K562 (cell line): ENCODE measurements around the gene PHLDB3. TPM values are rescaled to one million over a fixed set of nuclear protein-coding genes. Genes with fewer than 3 reads are reported as not detected.

Experiments
- DACH1 ChIP-seq: fragments of 450-650 bp; IDR thresholded peaks from 2 replicates; pipeline ENCODE4 v1.6.1; 2018; ENCODE audit not compliant: partially characterized antibody
- IRF9 ChIP-seq: fragments of 450-650 bp; IDR thresholded peaks from 2 replicates; pipeline ENCODE4 v1.6.1; 2016; ENCODE audit warnings: missing biosample characterization, missing genetic modification characterization
- KDM5B ChIP-seq: fragments of 200-600 bp; sonication (generic); IDR thresholded peaks from 2 replicates; pipeline ENCODE4 v1.6.1; 2012; ENCODE audit warnings: low read depth, mild to moderate bottlenecking, moderate library complexity, low read length, control low read depth, inconsistent platforms; ENCODE audit not compliant: insufficient replicate concordance
- KLF10 ChIP-seq: fragments of 250-450 bp; sonication (Bioruptor Pico); IDR thresholded peaks from 2 replicates; pipeline ENCODE4 v1.6.1; 2021; ENCODE audit warnings: matching md5 sums
- NCOA4 ChIP-seq: fragments of 450-650 bp; IDR thresholded peaks from 2 replicates; pipeline ENCODE4 v1.6.1; 2018; ENCODE audit warnings: mild to moderate bottlenecking; ENCODE audit not compliant: partially characterized antibody
- NR1H2 ChIP-seq: sonication (generic); formaldehyde crosslinking; IDR thresholded peaks from 2 replicates; pipeline ENCODE4 v1.4.0; 2020; ENCODE audit warnings: mild to moderate bottlenecking, missing genetic modification reagents
- SIX5 ChIP-seq, 2 experiments: IDR thresholded peaks; 2 replicates each; pipeline ENCODE4 v1.6.1; 2011; ENCODE audit warnings: low read length in 2 of 2, borderline replicate concordance in 1 of 2, low read depth in 1 of 2, mild to moderate bottlenecking in 1 of 2, moderate library complexity in 1 of 2; ENCODE audit not compliant: insufficient read depth in 1 of 2
- SP2 ChIP-seq: IDR thresholded peaks from 2 replicates; pipeline ENCODE4 v1.6.1; 2011; ENCODE audit warnings: mild to moderate bottlenecking, low read depth, low read length, moderate library complexity; ENCODE audit not compliant: poor library complexity, severe bottlenecking; ENCODE audit errors: extremely low read depth
- TSC22D4 ChIP-seq: fragments of 450-650 bp; IDR thresholded peaks from 2 replicates; pipeline ENCODE4 v1.6.1; 2016; ENCODE audit warnings: missing genetic modification characterization, missing biosample characterization, control low read depth
- U2AF2 ChIP-seq: fragments of 200-400 bp; formaldehyde crosslinking; optimal IDR thresholded peaks from 2 replicates; pipeline ENCODE3; 2017; ENCODE audit warnings: low read depth, mild to moderate bottlenecking, low read length
- XRCC3 ChIP-seq: fragments of 450-650 bp; IDR thresholded peaks from 2 replicates; pipeline ENCODE4 v1.6.1; 2017; ENCODE audit warnings: mild to moderate bottlenecking, moderate library complexity
- ZFP30 ChIP-seq: fragments of 250-450 bp; sonication (Bioruptor Pico); IDR thresholded peaks from 2 replicates; pipeline ENCODE4 v1.8.0; 2022; ENCODE audit warnings: moderate library complexity, mild to moderate bottlenecking, inconsistent platforms, borderline replicate concordance
- ZKSCAN8 ChIP-seq: fragments of 200-800 bp; sonication (Bioruptor generic); IDR thresholded peaks from 2 replicates; pipeline ENCODE4 v1.6.1; 2016; ENCODE audit warnings: missing genetic modification characterization, missing compliant biosample characterization
- ZNF134 ChIP-seq: fragments of 250-450 bp; sonication (Bioruptor Pico); conservative IDR thresholded peaks from 2 replicates; pipeline ENCODE4 v1.4.0; 2020
- ZNF586 ChIP-seq: fragments of 450-650 bp; formaldehyde crosslinking; conservative IDR thresholded peaks from 2 replicates; pipeline ENCODE4 v1.4.0; 2020; ENCODE audit warnings: mild to moderate bottlenecking, moderate library complexity
- ZNF644 ChIP-seq: fragments of 200-800 bp; sonication (Bioruptor generic); IDR thresholded peaks from 2 replicates; pipeline ENCODE4 v1.6.1; 2016; ENCODE audit warnings: low read depth, missing genetic modification characterization, missing compliant biosample characterization
- ZNF77 ChIP-seq: fragments of 250-450 bp; sonication (Bioruptor Pico); IDR thresholded peaks from 2 replicates; pipeline ENCODE4 v1.5.0; 2020
- polyA plus RNA-seq, 8 experiments: library from polyadenylated mRNA; depleted of rRNA in 4 of 8; stranded (reverse) in 5 of 8; unstranded in 3 of 8; fragments of >200 nt; fragmentation: Nextera tagmentation in 2 of 8; fragmentation: Illumina TruSeq in 1 of 8; extraction: Ambion mirVana in 2 of 8; extraction: Trizol in 1 of 8; gene quantifications; 2 replicates each; pipeline versions ENCODE4 v1.2.1 to v1.2.3, GENCODE V29; 2011 to 2014; ENCODE audit warnings: inconsistent platforms in 1 of 8, missing spikeins in 1 of 8
- total RNA-seq, 7 experiments: library from RNA; depleted of rRNA in 6 of 7; stranded (reverse); fragments of >200 nt in 6 of 7; fragmentation: Illumina TruSeq in 2 of 7; extraction: Trizol in 2 of 7; gene quantifications; 2 replicates each; pipeline versions ENCODE4 v1.2.1 to v1.2.3, GENCODE V29; 2011 to 2021; ENCODE audit warnings: low replicate concordance in 1 of 7
- TF ChIP-seq, protein P1 (sequence below): conservative IDR thresholded peaks from 2 replicates; pipeline ENCODE4 v1.6.1; 2011; ENCODE audit warnings: low read depth, mild to moderate bottlenecking, low read length; ENCODE audit not compliant: control insufficient read depth
- TF ChIP-seq, protein P2 (sequence below): fragments of 250-450 bp; sonication (Bioruptor Pico); IDR thresholded peaks from 2 replicates; pipeline ENCODE4 v1.8.0; 2022; ENCODE audit warnings: inconsistent platforms
- TF ChIP-seq, protein P3 (sequence below): fragments of 450-650 bp; IDR thresholded peaks from 2 replicates; pipeline ENCODE4 v1.6.1; 2018; ENCODE audit warnings: mild to moderate bottlenecking, low read depth; ENCODE audit not compliant: partially characterized antibody

The PHLDB3 gene
- total and polyA plus RNA-seq, 9 of the 15 experiments (the other 6 are each of a cell fraction or from before 2014, with no cell fraction given): 0.04 to 23.5 (median 3.9) TPM

DNA sequence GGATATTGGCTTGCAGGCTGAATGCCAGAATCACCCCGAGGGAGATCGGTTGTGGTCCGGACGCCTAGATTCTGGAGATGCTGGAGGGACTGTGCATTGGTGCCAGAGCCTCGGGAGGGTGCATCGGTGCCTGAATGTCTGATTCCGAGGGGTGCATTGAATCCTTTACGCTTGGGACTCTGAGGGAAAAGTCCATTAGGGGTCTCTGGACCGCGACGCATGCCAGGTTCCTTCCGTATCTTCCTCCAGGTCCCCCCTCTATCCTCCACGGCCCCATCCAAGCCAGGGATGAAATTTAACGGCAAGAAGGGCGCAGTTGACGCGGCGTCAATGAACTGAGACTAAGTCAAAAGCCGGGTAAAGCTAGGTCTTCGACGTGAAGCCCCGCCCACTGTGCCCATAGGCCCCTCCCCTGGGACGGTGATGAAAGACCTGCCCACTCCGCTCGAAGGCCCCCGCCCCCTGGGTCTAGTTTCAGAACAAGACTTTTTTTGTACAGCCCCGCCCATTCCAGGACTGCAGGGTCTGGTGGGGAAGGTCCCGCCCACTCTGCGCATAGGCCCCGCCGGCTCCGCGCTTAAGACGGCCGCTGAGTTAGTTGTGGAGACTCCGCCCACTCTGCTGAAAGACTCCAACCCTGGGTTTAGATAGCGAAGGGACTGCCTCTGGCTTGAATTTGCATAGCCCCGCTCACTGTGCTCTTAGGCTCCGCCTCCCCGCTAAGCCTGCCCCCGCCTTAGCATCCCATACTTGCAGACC, 29.2 kb upstream of the PHLDB3 start (continued):
- TF ChIP-seq, protein P1, sequence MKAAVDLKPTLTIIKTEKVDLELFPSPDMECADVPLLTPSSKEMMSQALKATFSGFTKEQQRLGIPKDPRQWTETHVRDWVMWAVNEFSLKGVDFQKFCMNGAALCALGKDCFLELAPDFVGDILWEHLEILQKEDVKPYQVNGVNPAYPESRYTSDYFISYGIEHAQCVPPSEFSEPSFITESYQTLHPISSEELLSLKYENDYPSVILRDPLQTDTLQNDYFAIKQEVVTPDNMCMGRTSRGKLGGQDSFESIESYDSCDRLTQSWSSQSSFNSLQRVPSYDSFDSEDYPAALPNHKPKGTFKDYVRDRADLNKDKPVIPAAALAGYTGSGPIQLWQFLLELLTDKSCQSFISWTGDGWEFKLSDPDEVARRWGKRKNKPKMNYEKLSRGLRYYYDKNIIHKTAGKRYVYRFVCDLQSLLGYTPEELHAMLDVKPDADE: 0 out of 2 replicates have a peak, but pooled peaks have one; percentile 1
- TF ChIP-seq XRCC3 (no peak), KDM5B (no peak), IRF9 (tag) (no peak), NR1H2 (CRISPR knock-in tag) (no peak), DACH1 (no peak), SIX5 (IDR thresholded peaks at IDR 0.05; ENCODE audit: borderline replicate concordance in 1 of 2, insufficient read depth in 1 of 2, low read depth in 1 of 2, low read length in 2 of 2) (no peak), ZNF77 (no peak), ZNF134 (CRISPR knock-in tag) (no peak), NCOA4 (no peak), ZKSCAN8 (CRISPR knock-in tag) (no peak), ZFP30 (CRISPR knock-in tag) (no peak), KLF10 (CRISPR knock-in tag) (no peak), TSC22D4 (tag) (no peak), U2AF2 (no peak), ZNF644 (no peak), SP2 (no peak), ZNF586 (CRISPR knock-in tag) (no peak)
- TF ChIP-seq, protein P2, sequence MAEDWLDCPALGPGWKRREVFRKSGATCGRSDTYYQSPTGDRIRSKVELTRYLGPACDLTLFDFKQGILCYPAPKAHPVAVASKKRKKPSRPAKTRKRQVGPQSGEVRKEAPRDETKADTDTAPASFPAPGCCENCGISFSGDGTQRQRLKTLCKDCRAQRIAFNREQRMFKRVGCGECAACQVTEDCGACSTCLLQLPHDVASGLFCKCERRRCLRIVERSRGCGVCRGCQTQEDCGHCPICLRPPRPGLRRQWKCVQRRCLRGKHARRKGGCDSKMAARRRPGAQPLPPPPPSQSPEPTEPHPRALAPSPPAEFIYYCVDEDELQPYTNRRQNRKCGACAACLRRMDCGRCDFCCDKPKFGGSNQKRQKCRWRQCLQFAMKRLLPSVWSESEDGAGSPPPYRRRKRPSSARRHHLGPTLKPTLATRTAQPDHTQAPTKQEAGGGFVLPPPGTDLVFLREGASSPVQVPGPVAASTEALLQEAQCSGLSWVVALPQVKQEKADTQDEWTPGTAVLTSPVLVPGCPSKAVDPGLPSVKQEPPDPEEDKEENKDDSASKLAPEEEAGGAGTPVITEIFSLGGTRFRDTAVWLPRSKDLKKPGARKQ (CRISPR knock-in tag): no peak
- TF ChIP-seq, protein P3, sequence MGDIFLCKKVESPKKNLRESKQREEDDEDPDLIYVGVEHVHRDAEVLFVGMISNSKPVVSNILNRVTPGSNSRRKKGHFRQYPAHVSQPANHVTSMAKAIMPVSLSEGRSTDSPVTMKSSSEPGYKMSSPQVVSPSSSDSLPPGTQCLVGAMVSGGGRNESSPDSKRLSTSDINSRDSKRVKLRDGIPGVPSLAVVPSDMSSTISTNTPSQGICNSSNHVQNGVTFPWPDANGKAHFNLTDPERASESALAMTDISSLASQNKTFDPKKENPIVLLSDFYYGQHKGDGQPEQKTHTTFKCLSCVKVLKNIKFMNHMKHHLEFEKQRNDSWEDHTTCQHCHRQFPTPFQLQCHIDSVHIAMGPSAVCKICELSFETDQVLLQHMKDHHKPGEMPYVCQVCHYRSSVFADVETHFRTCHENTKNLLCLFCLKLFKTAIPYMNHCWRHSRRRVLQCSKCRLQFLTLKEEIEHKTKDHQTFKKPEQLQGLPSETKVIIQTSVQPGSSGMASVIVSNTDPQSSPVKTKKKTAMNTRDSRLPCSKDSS: no peak
